H1 (cell line): ENCODE data around the gene SIRPB1. TPM values are rescaled to one million over a fixed set of nuclear protein-coding genes. Genes with fewer than 3 reads are reported as not detected.
A peak's percentile ranks its signal among the peaks of the same experiment; 100 is the strongest.

Experiments used
- CTCF ChIA-PET: fragments of 300-600 bp; sonication (Branson Sonifier 250); formaldehyde crosslinking; loops from one replicate; lab custom pipeline; 2021; ENCODE audit not compliant: partially characterized antibody; lab: Charles Lee
- POLR2A ChIA-PET: fragments of 300-600 bp; sonication (Branson Sonifier 250); formaldehyde crosslinking; loops from one replicate; lab custom pipeline; 2021; ENCODE audit warnings: inconsistent platforms; ENCODE audit not compliant: partially characterized antibody; lab: Charles Lee
- DNase-seq, 2 experiments: peaks; one replicate each; pipeline versions ENCODE4 v3.0.0 to v3.0.0-alpha.2; 2010 to 2022; ENCODE audit warnings: low spot score in 2 of 2, low read depth in 1 of 2, mixed read lengths in 1 of 2
- FAIRE-seq: peaks from 2 replicates; lab custom pipeline; 2011; peaks lifted over from hg19 to GRCh38; lab: Jason Lieb, UNC
- H2AFZ ChIP-seq: 2 replicates; pipeline ENCODE4 v1.8.1; 2012; ENCODE audit warnings: low read length, inconsistent platforms
- H2AK5ac ChIP-seq: 2 replicates; pipeline ENCODE4 v1.6.1; 2013; ENCODE audit warnings: low read depth, low read length
- H2BK120ac ChIP-seq: replicated peaks from 2 replicates; pipeline ENCODE3; 2013; ENCODE audit warnings: low read depth, low read length, inconsistent platforms
- H2BK12ac ChIP-seq: 2 replicates; pipeline ENCODE4 v1.6.1; 2013; ENCODE audit warnings: low read depth, low read length
- H2BK15ac ChIP-seq: 2 replicates; pipeline ENCODE4 v1.6.1; 2013; ENCODE audit warnings: low read length
- H2BK20ac ChIP-seq: 2 replicates; pipeline ENCODE4 v1.6.1; 2013; ENCODE audit warnings: low read length
- H2BK5ac ChIP-seq: 2 replicates; pipeline ENCODE4 v1.6.1; 2013; ENCODE audit warnings: low read depth, low read length
- H3K14ac ChIP-seq: 2 replicates; pipeline ENCODE4 v1.6.1; 2013; ENCODE audit warnings: inconsistent platforms; ENCODE audit not compliant: insufficient read length
- H3K18ac ChIP-seq: 2 replicates; pipeline ENCODE4 v1.6.1; 2013; ENCODE audit warnings: low read length; ENCODE audit errors: extremely low read depth
- H3K23ac ChIP-seq: 2 replicates; pipeline ENCODE4 v1.6.1; 2013; ENCODE audit warnings: inconsistent platforms; ENCODE audit not compliant: insufficient read length
- H3K23me2 ChIP-seq: 2 replicates; pipeline ENCODE4 v1.6.1; 2013; ENCODE audit warnings: low read depth, low read length
- H3K27ac ChIP-seq: 2 replicates; pipeline ENCODE4 v1.6.1; 2011; ENCODE audit warnings: low read depth, low read length, inconsistent platforms
- H3K27me3 ChIP-seq, 4 experiments: replicated peaks in 1 of 4; 1 replicate in 1 of 4; 2 replicates in 3 of 4; pipeline versions ENCODE4 v1.6.1 to v1.8.1; 2011 to 2013; ENCODE audit warnings: low read length in 3 of 4, mild to moderate bottlenecking in 3 of 4, inconsistent platforms in 2 of 4, mixed read lengths in 2 of 4, moderate library complexity in 1 of 4; ENCODE audit not compliant: control insufficient read depth in 3 of 4, insufficient read depth in 3 of 4; ENCODE audit errors: extremely low read depth in 1 of 4
- H3K36me3 ChIP-seq, 4 experiments: 2 replicates each; pipeline versions ENCODE4 v1.6.1 to v1.8.1; 2011 to 2013; ENCODE audit warnings: mild to moderate bottlenecking in 4 of 4, low read length in 3 of 4, moderate library complexity in 2 of 4, control low read depth in 1 of 4, inconsistent platforms in 1 of 4; ENCODE audit not compliant: insufficient read depth in 4 of 4, control insufficient read depth in 2 of 4
- H3K4ac ChIP-seq: replicated peaks from 2 replicates; pipeline ENCODE3; 2013; ENCODE audit warnings: low read length, low read depth, mixed read lengths, inconsistent platforms; ENCODE audit not compliant: insufficient read length
- H3K4me1 ChIP-seq, 4 experiments: replicated peaks in 1 of 4; 1 replicate in 1 of 4; 2 replicates in 3 of 4; pipeline versions ENCODE4 v1.6.1 to v1.8.1; 2011 to 2013; ENCODE audit warnings: low read length in 3 of 4, inconsistent platforms in 2 of 4, mixed read lengths in 1 of 4; ENCODE audit not compliant: insufficient read depth in 4 of 4, control insufficient read depth in 3 of 4
- H3K4me2 ChIP-seq, 2 experiments: 2 replicates each; pipeline versions ENCODE4 v1.6.1 to v1.8.1; 2011 to 2013; ENCODE audit warnings: low read depth in 2 of 2, low read length in 2 of 2, control low read depth in 1 of 2, inconsistent platforms in 1 of 2, mild to moderate bottlenecking in 1 of 2; ENCODE audit not compliant: insufficient read depth in 1 of 2
- H3K4me3 ChIP-seq, 4 experiments: fragments of 200-600, 300-600 bp in 1 of 4; sonication (generic), shearing (Covaris generic), sonication (Bioruptor Twin) in 1 of 4; 2 replicates each; pipeline versions ENCODE4 v1.5.1 to v1.8.1; 2011 to 2016; ENCODE audit warnings: low read length in 4 of 4, low read depth in 3 of 4, control low read depth in 2 of 4, inconsistent platforms in 2 of 4, mild to moderate bottlenecking in 2 of 4, mixed read lengths in 1 of 4, moderate library complexity in 1 of 4; ENCODE audit not compliant: insufficient read depth in 2 of 4; ENCODE audit errors: extremely low read depth in 1 of 4
- H3K56ac ChIP-seq: replicated peaks from 2 replicates; pipeline ENCODE3; 2013; ENCODE audit warnings: low read depth, mild to moderate bottlenecking, mixed read lengths, low read length, inconsistent platforms; ENCODE audit not compliant: insufficient read length
- H3K79me1 ChIP-seq: 2 replicates; pipeline ENCODE4 v1.6.1; 2013; ENCODE audit warnings: low read depth, low read length, control low read depth
- H3K79me2 ChIP-seq, 2 experiments: 2 replicates each; pipeline versions ENCODE4 v1.6.1 to v1.8.1; 2012 to 2013; ENCODE audit warnings: low read length in 2 of 2, mild to moderate bottlenecking in 2 of 2, inconsistent platforms in 1 of 2; ENCODE audit not compliant: insufficient read depth in 2 of 2, control insufficient read depth in 1 of 2
- H3K9ac ChIP-seq, 4 experiments: replicated peaks in 1 of 4; 1 replicate in 1 of 4; 2 replicates in 3 of 4; pipeline versions ENCODE4 v1.6.1 to v1.8.1; 2011 to 2013; ENCODE audit warnings: low read depth in 3 of 4, low read length in 3 of 4, control low read depth in 2 of 4, mild to moderate bottlenecking in 2 of 4, moderate library complexity in 2 of 4, inconsistent platforms in 1 of 4; ENCODE audit errors: extremely low read depth in 1 of 4
- H3K9me3 ChIP-seq, 2 experiments: 2 replicates each; pipeline versions ENCODE4 v1.6.1 to v1.8.1; 2012 to 2013; ENCODE audit warnings: mild to moderate bottlenecking in 2 of 2, moderate library complexity in 2 of 2, control low read depth in 1 of 2, inconsistent platforms in 1 of 2, low read depth in 1 of 2, low read length in 1 of 2, mixed read lengths in 1 of 2; ENCODE audit not compliant: insufficient read depth in 2 of 2
- H4K20me1 ChIP-seq, 2 experiments: replicated peaks in 1 of 2; 2 replicates each; pipeline versions ENCODE3 to v1.8.1; 2011 to 2013; ENCODE audit warnings: inconsistent platforms in 2 of 2, low read length in 2 of 2, mild to moderate bottlenecking in 1 of 2; ENCODE audit not compliant: insufficient read depth in 2 of 2, control insufficient read depth in 1 of 2
- H4K5ac ChIP-seq: 2 replicates; pipeline ENCODE4 v1.6.1; 2013; ENCODE audit warnings: low read length, low read depth, mixed read lengths, inconsistent platforms; ENCODE audit not compliant: insufficient read length
- H4K8ac ChIP-seq: 2 replicates; pipeline ENCODE4 v1.8.0; 2013; ENCODE audit warnings: mild to moderate bottlenecking, moderate library complexity, low read length, inconsistent platforms; ENCODE audit not compliant: insufficient read depth; ENCODE audit errors: extremely low read depth
- H4K91ac ChIP-seq: replicated peaks from 2 replicates; pipeline ENCODE3; 2013; ENCODE audit warnings: low read length, mixed read lengths, inconsistent platforms; ENCODE audit not compliant: insufficient read length
- ASH2L ChIP-seq: fragments of 200-600, 300-600 bp; sonication (generic); IDR thresholded peaks from one replicate; pipeline ENCODE4 v1.7.1; 2017; ENCODE audit warnings: low read length
- BACH1 ChIP-seq: IDR thresholded peaks from 2 replicates; pipeline ENCODE4 v1.6.1; 2012; ENCODE audit warnings: low read length, improper control_type of control experiment
- E2F6 ChIP-seq: IDR thresholded peaks from 2 replicates; pipeline ENCODE4 v1.6.1; 2012; ENCODE audit warnings: inconsistent platforms
- EP300 ChIP-seq, 2 experiments: IDR thresholded peaks; 1 replicate in 1 of 2; 2 replicates in 1 of 2; pipeline ENCODE4 v1.6.1; 2011 to 2012; ENCODE audit warnings: low read depth in 2 of 2, low read length in 2 of 2, mild to moderate bottlenecking in 2 of 2, borderline replicate concordance in 1 of 2, inconsistent platforms in 1 of 2, moderate library complexity in 1 of 2
- GABPA ChIP-seq: IDR thresholded peaks from 2 replicates; pipeline ENCODE4 v1.6.1; 2011; ENCODE audit warnings: mild to moderate bottlenecking, low read length, moderate library complexity, borderline replicate concordance; ENCODE audit not compliant: insufficient read depth
- JUN ChIP-seq: IDR thresholded peaks from 2 replicates; pipeline ENCODE4 v1.6.1; 2011; ENCODE audit warnings: low read depth, mild to moderate bottlenecking, improper control_type of control experiment, low read length
- KDM1A ChIP-seq: fragments of 200-600, 300-600 bp; sonication (generic); IDR thresholded peaks from 2 replicates; pipeline ENCODE4 v1.7.1; 2016; ENCODE audit warnings: mild to moderate bottlenecking, low read length, borderline replicate concordance
- MAX ChIP-seq: IDR thresholded peaks from 2 replicates; pipeline ENCODE4 v1.6.1; 2012; ENCODE audit warnings: inconsistent platforms
- NRF1 ChIP-seq: IDR thresholded peaks from 2 replicates; pipeline ENCODE4 v1.6.1; 2011; ENCODE audit warnings: mild to moderate bottlenecking, low read depth, low read length, improper control_type of control experiment
- PHF8 ChIP-seq: fragments of 200-600 bp; sonication (generic); conservative IDR thresholded peaks from 2 replicates; pipeline ENCODE4 v1.7.1; 2012; ENCODE audit warnings: low read depth, mild to moderate bottlenecking, inconsistent platforms, low read length, moderate library complexity
- POU5F1 ChIP-seq: IDR thresholded peaks from 2 replicates; pipeline ENCODE4 v1.6.1; 2011; ENCODE audit warnings: low read depth, mild to moderate bottlenecking, low read length, moderate library complexity
- SIX5 ChIP-seq: IDR thresholded peaks from 2 replicates; pipeline ENCODE4 v1.6.1; 2011; ENCODE audit warnings: mild to moderate bottlenecking, low read depth, low read length
- TAF7 ChIP-seq: optimal IDR thresholded peaks from 2 replicates; pipeline ENCODE3; 2011; ENCODE audit warnings: low read depth, mild to moderate bottlenecking, inconsistent platforms, low read length, moderate library complexity, borderline replicate concordance
- WGBS, 2 experiments: shearing (Covaris generic) in 1 of 2; methylation state at CpG; one replicate each; pipeline versions ENCODE4 v1.1.6 to v1.1.7; 2013 to 2015; ENCODE audit warnings: low lambda C conversion rate in 2 of 2, mixed read lengths in 2 of 2, inconsistent platforms in 1 of 2, low coverage in 1 of 2, missing lambda C conversion rate in 1 of 2; ENCODE audit not compliant: insufficient replicate concordance in 2 of 2, insufficient coverage in 1 of 2, insufficient read length in 1 of 2; ENCODE audit errors: extremely low coverage in 1 of 2, missing lambda C conversion rate in 1 of 2; 5-methylcytosine and 5-hydroxymethylcytosine counted together
- polyA plus RNA-seq, 7 experiments: library from polyadenylated mRNA; depleted of rRNA in 3 of 7; stranded (reverse) in 5 of 7; unstranded in 2 of 7; fragments of >200 nt in 5 of 7; fragments of 200-250 nt in 2 of 7; gene quantifications; 1 replicate in 5 of 7; 2 replicates in 1 of 7; 4 replicates in 1 of 7; pipeline versions ENCODE4 v1.2.1 to v1.2.3, GENCODE V29; 2011 to 2013; ENCODE audit warnings: missing spikeins in 2 of 7, mixed read lengths in 2 of 7
- total RNA-seq: library from RNA; stranded (reverse); fragmentation: NEBNext Ultra II Directional; extraction: Animal tissue kit (Norgen Biotek cat#: 25700); gene quantifications from 2 replicates; pipeline ENCODE4 v1.2.1, GENCODE V29; 2021

The SIRPB1 gene
- total and polyA plus RNA-seq, 2 of the 8 experiments (the other 6 are each of a cell fraction or from before 2014, with no cell fraction given): 0.14 to 0.99 TPM

GRCh38 chr20:1652960-1653359 lies 33.2 kb upstream of the SIRPB1 start:
- Histone ChIP-seq H3K79me2 (no peaks in the 10 kb centered on the region), H3K56ac (no peak overlapping the region), H3K27me3 (no peaks in the 10 kb centered on the region), H3K4me2 (no peak overlapping the region), H3K18ac (no peak overlapping the region), H4K20me1 (no peaks in the 10 kb centered on the region), H3K36me3 (no peaks in the 10 kb centered on the region), H3K14ac (no peak overlapping the region), H3K4ac (no peak overlapping the region), H2BK5ac (no peak overlapping the region), H2BK12ac (no peak overlapping the region), H3K4me1 (no peaks in the 10 kb centered on the region), H3K23me2 (no peaks in the 10 kb centered on the region), H3K4me3 (no peak overlapping the region), H2AFZ (no peak overlapping the region), H2BK120ac (no peak overlapping the region), H3K9ac (no peak overlapping the region), H4K91ac (no peak overlapping the region), H2BK15ac (no peak overlapping the region), H4K8ac (no peak overlapping the region), H3K9me3 (no peaks in the 10 kb centered on the region), H2AK5ac (no peak overlapping the region), H3K23ac (no peak overlapping the region), H2BK20ac (no peak overlapping the region), H4K5ac (no peak overlapping the region), H3K27ac (no peak overlapping the region), H3K79me1 (no peaks in the 10 kb centered on the region)
- CTCF ChIA-PET: no interaction called here
- POLR2A ChIA-PET: no interaction called here
- no peak for FAIRE-seq
- peak in 1 of 2 experiments; percentile 1 for DNase-seq
- 79% methylated on average over 3 of the region's 3 CpGs; no CpG with 5 or more reads in 1 of the 2 experiments for WGBS, 2 experiments
- TF ChIP-seq MAX (no peak), POU5F1 (no peak), GABPA (no peak), BACH1 (no peak), E2F6 (no peak), EP300 (IDR thresholded peaks at IDR 0.05; ENCODE audit: borderline replicate concordance in 1 of 2, low read depth in 2 of 2, low read length in 2 of 2) (no peak), JUN (no peak), NRF1 (no peak), SIX5 (no peak), ASH2L (no peak), PHF8 (no peak), TAF7 (no peak), KDM1A (no peak)
